Peyer's patch (tissue), 4 donors: ENCODE results near the gene SIRPD. TPM values are rescaled to one million over a fixed set of nuclear protein-coding genes. Genes with fewer than 3 reads are reported as not detected.

ENCODE experiments used
- DNase-seq, 3 donors: peaks; one replicate each; pipeline ENCODE4 v3.0.0-alpha.2; 2017 to 2019
- H3K27ac ChIP-seq, 4 donors: fragments of 200-600 bp; sonication (generic); one replicate each; pipeline ENCODE4 v1.5.1; 2016 to 2019
- H3K27me3 ChIP-seq, 2 donors: fragments of 200-600 bp; sonication (generic); one replicate each; pipeline ENCODE4 v1.5.1; 2019
- H3K36me3 ChIP-seq, 3 donors: fragments of 200-600 bp; sonication (generic); one replicate each; pipeline ENCODE4 v1.5.1; 2016 to 2019
- H3K4me1 ChIP-seq, 4 donors: fragments of 200-600 bp; sonication (generic); one replicate each; pipeline ENCODE4 v1.5.1; 2016 to 2019
- H3K4me3 ChIP-seq, 4 donors: fragments of 200-600 bp; sonication (generic); 1 replicate in 3 of 4; 2 replicates in 1 of 4; pipeline ENCODE4 v1.5.1; 2016 to 2019; ENCODE audit warnings: mild to moderate bottlenecking in 1 of 4
- H3K9me3 ChIP-seq, 4 donors: fragments of 200-600 bp; sonication (generic); one replicate each; pipeline ENCODE4 v1.5.1; 2016 to 2019; ENCODE audit warnings: mild to moderate bottlenecking in 1 of 4
- POLR2A ChIP-seq, 2 donors: fragments of 450-650 bp; IDR thresholded peaks; one replicate each; pipeline ENCODE4 v1.5.1; 2017; ENCODE audit warnings: antibody characterized with exemption in 2 of 2, mild to moderate bottlenecking in 2 of 2, moderate library complexity in 2 of 2
- total RNA-seq, 4 donors: library from RNA; depleted of rRNA; stranded (reverse); fragments of >200 nt; gene quantifications; one replicate each; pipeline ENCODE4 v1.1.0, GENCODE V29; 2016
- TF ChIP-seq, protein P1 (sequence below), 6 experiments: fragments of 450-650 bp in 4 of 6; fragments of 200-600 bp in 2 of 6; sonication (generic) in 1 of 6; IDR thresholded peaks; one replicate each; pipeline ENCODE4 v1.5.1; 2017 to 2019; ENCODE audit warnings: antibody characterized with exemption in 6 of 6, mild to moderate bottlenecking in 3 of 6, moderate library complexity in 1 of 6

Gene SIRPD
- total RNA-seq, 4 donors from 2014 or later: not detected

- TF ChIP-seq, protein P1, sequence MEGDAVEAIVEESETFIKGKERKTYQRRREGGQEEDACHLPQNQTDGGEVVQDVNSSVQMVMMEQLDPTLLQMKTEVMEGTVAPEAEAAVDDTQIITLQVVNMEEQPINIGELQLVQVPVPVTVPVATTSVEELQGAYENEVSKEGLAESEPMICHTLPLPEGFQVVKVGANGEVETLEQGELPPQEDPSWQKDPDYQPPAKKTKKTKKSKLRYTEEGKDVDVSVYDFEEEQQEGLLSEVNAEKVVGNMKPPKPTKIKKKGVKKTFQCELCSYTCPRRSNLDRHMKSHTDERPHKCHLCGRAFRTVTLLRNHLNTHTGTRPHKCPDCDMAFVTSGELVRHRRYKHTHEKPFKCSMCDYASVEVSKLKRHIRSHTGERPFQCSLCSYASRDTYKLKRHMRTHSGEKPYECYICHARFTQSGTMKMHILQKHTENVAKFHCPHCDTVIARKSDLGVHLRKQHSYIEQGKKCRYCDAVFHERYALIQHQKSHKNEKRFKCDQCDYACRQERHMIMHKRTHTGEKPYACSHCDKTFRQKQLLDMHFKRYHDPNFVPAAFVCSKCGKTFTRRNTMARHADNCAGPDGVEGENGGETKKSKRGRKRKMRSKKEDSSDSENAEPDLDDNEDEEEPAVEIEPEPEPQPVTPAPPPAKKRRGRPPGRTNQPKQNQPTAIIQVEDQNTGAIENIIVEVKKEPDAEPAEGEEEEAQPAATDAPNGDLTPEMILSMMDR (IDR thresholded peaks at IDR 0.05): peak in 5 of 6 experiments; percentile 19 to 50 (median 32)
- TF ChIP-seq POLR2A (IDR thresholded peaks at IDR 0.05): no peak
- DNase-seq: peak in 2 of 3 donors; percentile 39 to 53
- Histone ChIP-seq H3K27ac (no peak overlapping the region), H3K9me3 (no peaks in the 10 kb centered on the region), H3K4me3 (no peak overlapping the region), H3K4me1 (no peaks in the 10 kb centered on the region), H3K36me3 (no peaks in the 10 kb centered on the region), H3K27me3 (no peaks in the 10 kb centered on the region)
Measured at GRCh38 chr20:1509237-1509636, 48.3 kb downstream of the SIRPD start.

- no peak for DNase-seq
- Histone ChIP-seq H3K4me3 (no peak overlapping the region), H3K36me3 (no peaks in the 10 kb centered on the region), H3K9me3 (no peaks in the 10 kb centered on the region), H3K27ac (no peak overlapping the region), H3K27me3 (no peaks in the 10 kb centered on the region), H3K4me1 (no peaks in the 10 kb centered on the region)
- no peak for TF ChIP-seq POLR2A (IDR thresholded peaks at IDR 0.05)
- TF ChIP-seq, protein P1 (IDR thresholded peaks at IDR 0.05): no peak
Measured at GRCh38 chr20:1508574-1508973, 48.9 kb downstream of the SIRPD start.

DNA sequence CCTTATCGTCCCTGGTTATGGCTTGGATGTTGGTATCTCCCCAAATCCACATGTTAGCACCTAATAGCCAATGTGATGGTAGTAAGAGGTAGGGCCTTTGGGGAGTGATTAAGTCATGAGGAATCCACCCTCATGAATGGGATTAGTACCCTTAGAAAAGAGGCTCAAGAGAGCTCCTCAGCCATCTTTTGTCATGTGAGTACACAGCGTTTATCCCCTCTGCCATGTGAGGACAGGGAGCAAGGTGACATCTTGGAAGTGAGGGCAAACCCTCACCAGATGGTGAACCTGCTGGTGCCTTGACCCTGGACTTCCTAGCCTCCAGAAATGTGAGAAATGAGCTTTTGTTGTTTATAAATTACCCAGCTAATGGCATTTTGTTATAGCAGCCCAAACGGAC lies 50.2 kb downstream of the SIRPD start:
- H3K36me3 ChIP-seq: no peaks in the 10 kb centered on the region
- no peaks in the 10 kb centered on the region for H3K9me3 ChIP-seq
- no peak for DNase-seq
- TF ChIP-seq POLR2A (IDR thresholded peaks at IDR 0.05): no peak
- TF ChIP-seq, protein P1 (IDR thresholded peaks at IDR 0.05): no peak
- H3K4me1 ChIP-seq: no peaks in the 10 kb centered on the region
- H3K4me3 ChIP-seq: no peak overlapping the region
- no peak overlapping the region for H3K27ac ChIP-seq
- no peaks in the 10 kb centered on the region for H3K27me3 ChIP-seq

DNA sequence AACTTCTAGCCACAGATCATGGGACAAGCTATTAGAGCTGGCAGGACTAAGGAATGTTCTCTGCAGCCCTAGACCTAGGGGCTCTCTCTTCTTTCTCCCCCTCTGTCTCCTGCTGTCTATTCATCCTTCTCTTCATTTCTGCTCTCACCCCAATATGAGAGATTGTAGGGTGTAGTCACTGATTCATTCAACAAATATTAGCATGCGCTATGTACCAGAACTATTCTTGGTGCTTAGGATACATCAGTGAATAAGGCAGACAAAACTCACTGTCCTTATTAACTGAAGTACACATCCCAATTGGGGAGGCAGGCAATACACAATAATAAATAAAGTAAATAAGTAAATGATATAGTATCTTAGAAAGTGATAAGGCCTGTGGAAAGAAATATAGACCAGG lies 51.6 kb downstream of the SIRPD start:
- DNase-seq: no peak
- Histone ChIP-seq H3K27me3 (no peaks in the 10 kb centered on the region), H3K36me3 (no peaks in the 10 kb centered on the region), H3K27ac (no peak overlapping the region), H3K4me1 (no peaks in the 10 kb centered on the region), H3K4me3 (no peak overlapping the region), H3K9me3 (no peaks in the 10 kb centered on the region)
- TF ChIP-seq, protein P1 (IDR thresholded peaks at IDR 0.05): no peak
- no peak for TF ChIP-seq POLR2A (IDR thresholded peaks at IDR 0.05)

GRCh38 chr20:1505361-1505760 lies 52.1 kb downstream of the SIRPD start:
- TF ChIP-seq, protein P1 (IDR thresholded peaks at IDR 0.05): no peak
- TF ChIP-seq POLR2A (IDR thresholded peaks at IDR 0.05): no peak
- DNase-seq: no peak
- Histone ChIP-seq H3K36me3 (no peaks in the 10 kb centered on the region), H3K27me3 (no peaks in the 10 kb centered on the region), H3K4me1 (no peaks in the 10 kb centered on the region), H3K4me3 (no peak overlapping the region), H3K9me3 (no peaks in the 10 kb centered on the region), H3K27ac (no peak overlapping the region)
